SK-N-SH (cell line): ENCODE data around the gene CXCR5. TPM values are rescaled to one million over a fixed set of nuclear protein-coding genes. Genes with fewer than 3 reads are reported as not detected.

Experiments
- CTCF ChIA-PET: fragments of 300-600, 350-600 bp; formaldehyde crosslinking; extraction: SDS; loops from one replicate; lab custom pipeline; 2021; lab: Yijun Ruan, JAX
- POLR2A ChIA-PET: fragments of 350-600 bp; sonication (Branson Sonifier 250); formaldehyde crosslinking; extraction: SDS; loops from one replicate; lab custom pipeline; 2020; ENCODE audit warnings: antibody characterized with exemption, inconsistent platforms; lab: Yijun Ruan, JAX
- DNase-seq: peaks from one replicate; pipeline ENCODE4 v3.0.0; 2012
- H2AFZ ChIP-seq: fragments of 200-600 bp; sonication (generic); 2 replicates; pipeline ENCODE4 v1.8.1; 2016; ENCODE audit warnings: antibody characterized with exemption, mild to moderate bottlenecking, low read depth
- H3F3A ChIP-seq: fragments of 200-600 bp; sonication (generic); replicated peaks from 2 replicates; pipeline ENCODE3; 2016; ENCODE audit warnings: antibody characterized with exemption, mild to moderate bottlenecking; ENCODE audit not compliant: insufficient read depth
- H3K27ac ChIP-seq, 2 experiments: fragments of 200-500 bp in 1 of 2; fragments of 200-600 bp in 1 of 2; sonication (Bioruptor generic) in 1 of 2; sonication (generic), shearing (Covaris generic) in 1 of 2; 2 replicates each; pipeline versions ENCODE4 v1.5.1 to v1.6.1; 2014 to 2016; ENCODE audit warnings: low read depth in 2 of 2, inconsistent platforms in 1 of 2, low read length in 1 of 2, mild to moderate bottlenecking in 1 of 2, mixed read lengths in 1 of 2
- H3K27me3 ChIP-seq: fragments of 200-600 bp; sonication (generic), shearing (Covaris generic); 2 replicates; pipeline ENCODE4 v1.6.1; 2016; ENCODE audit warnings: mixed run types; ENCODE audit not compliant: insufficient read depth
- H3K36me3 ChIP-seq, 2 experiments: fragments of 200-500 bp in 1 of 2; fragments of 200-600 bp in 1 of 2; sonication (Bioruptor generic) in 1 of 2; sonication (generic) in 1 of 2; replicated peaks in 1 of 2; 2 replicates each; pipeline versions ENCODE3 to v1.5.1; 2014 to 2016; ENCODE audit warnings: low read length in 1 of 2, mild to moderate bottlenecking in 1 of 2; ENCODE audit not compliant: insufficient read depth in 2 of 2, control insufficient read depth in 1 of 2
- H3K4me1 ChIP-seq, 2 experiments: fragments of 200-500 bp in 1 of 2; fragments of 200-600 bp in 1 of 2; sonication (Bioruptor generic) in 1 of 2; sonication (generic), shearing (Covaris generic) in 1 of 2; 2 replicates each; pipeline versions ENCODE4 v1.5.1 to v1.6.1; 2014 to 2016; ENCODE audit warnings: low read depth in 1 of 2, low read length in 1 of 2, mixed run types in 1 of 2; ENCODE audit not compliant: insufficient read depth in 2 of 2, control insufficient read depth in 1 of 2
- H3K4me2 ChIP-seq: fragments of 200-600 bp; sonication (generic), shearing (Covaris generic); 2 replicates; pipeline ENCODE4 v1.6.1; 2017; ENCODE audit warnings: mixed run types
- H3K4me3 ChIP-seq, 2 experiments: fragments of 200-500 bp in 1 of 2; fragments of 200-600 bp in 1 of 2; sonication (Bioruptor generic) in 1 of 2; sonication (generic), shearing (Covaris generic) in 1 of 2; 2 replicates each; pipeline versions ENCODE4 v1.5.1 to v1.8.1; 2014 to 2016; ENCODE audit warnings: low read depth in 2 of 2, inconsistent platforms in 1 of 2, low read length in 1 of 2, mild to moderate bottlenecking in 1 of 2, mixed read lengths in 1 of 2, moderate library complexity in 1 of 2
- H3K79me2 ChIP-seq: fragments of 200-600 bp; sonication (generic); 2 replicates; pipeline ENCODE4 v1.8.1; 2017; ENCODE audit warnings: mild to moderate bottlenecking; ENCODE audit not compliant: insufficient read depth
- H3K9ac ChIP-seq: fragments of 200-600 bp; sonication (generic); 2 replicates; pipeline ENCODE4 v1.6.1; 2017; ENCODE audit warnings: mixed run types
- H3K9me2 ChIP-seq: fragments of 200-600 bp; sonication (generic); 2 replicates; pipeline ENCODE4 v1.6.1; 2017; ENCODE audit warnings: mixed run types
- H3K9me3 ChIP-seq: fragments of 200-600 bp; sonication (generic); 2 replicates; pipeline ENCODE4 v1.6.1; 2017; ENCODE audit warnings: mixed run types, mild to moderate bottlenecking, moderate library complexity
- H4K20me1 ChIP-seq: fragments of 200-600 bp; sonication (generic); 2 replicates; pipeline ENCODE4 v1.6.1; 2017; ENCODE audit warnings: mild to moderate bottlenecking, mixed run types; ENCODE audit not compliant: insufficient read depth
- CTCF ChIP-seq: fragments of 200-600 bp; sonication (generic); IDR thresholded peaks from 2 replicates; pipeline ENCODE4 v1.6.1; 2017; ENCODE audit warnings: antibody characterized with exemption, mild to moderate bottlenecking, moderate library complexity
- ELF1 ChIP-seq: IDR thresholded peaks from 2 replicates; pipeline ENCODE4 v1.4.0; 2012
- FOSL2 ChIP-seq: IDR thresholded peaks from 2 replicates; pipeline ENCODE4 v1.4.0; 2012; ENCODE audit warnings: low read depth, mild to moderate bottlenecking, moderate library complexity, borderline replicate concordance
- JUND ChIP-seq: IDR thresholded peaks from 2 replicates; pipeline ENCODE4 v1.4.0; 2012
- MEF2A ChIP-seq: IDR thresholded peaks from 2 replicates; pipeline ENCODE4 v1.4.0; 2012; ENCODE audit warnings: low read depth, borderline replicate concordance
- MXI1 ChIP-seq: IDR thresholded peaks from 2 replicates; pipeline ENCODE4 v1.6.1; 2012; ENCODE audit warnings: mild to moderate bottlenecking, low read depth, low read length, improper control_type of control experiment
- NFIC ChIP-seq: IDR thresholded peaks from 2 replicates; pipeline ENCODE4 v1.4.0; 2012; ENCODE audit warnings: borderline replicate concordance
- PBX3 ChIP-seq: IDR thresholded peaks from 2 replicates; pipeline ENCODE4; 2012
- RFX5 ChIP-seq: IDR thresholded peaks from 2 replicates; pipeline ENCODE4 v1.6.1; 2012; ENCODE audit warnings: mild to moderate bottlenecking, improper control_type of control experiment, low read length
- TEAD4 ChIP-seq: IDR thresholded peaks from 2 replicates; pipeline ENCODE4 v1.4.0; 2012; ENCODE audit warnings: mild to moderate bottlenecking, borderline replicate concordance; ENCODE audit not compliant: insufficient read depth
- USF1 ChIP-seq: IDR thresholded peaks from 2 replicates; pipeline ENCODE4 v1.4.0; 2012; ENCODE audit warnings: low read depth, borderline replicate concordance
- USF2 ChIP-seq: fragments of 150-350 bp; IDR thresholded peaks from 2 replicates; pipeline ENCODE4 v1.6.1; 2017; ENCODE audit warnings: antibody characterized with exemption, low read length, low read depth, borderline replicate concordance
- YY1 ChIP-seq: IDR thresholded peaks from 2 replicates; pipeline ENCODE4 v1.4.0; 2012; ENCODE audit warnings: low read depth, mild to moderate bottlenecking
- WGBS: methylation state at CpG from one replicate; pipeline ENCODE4 v1.1.6; 2017; ENCODE audit warnings: low lambda C conversion rate; 5-methylcytosine and 5-hydroxymethylcytosine counted together
- polyA plus RNA-seq, 3 experiments: library from polyadenylated mRNA; depleted of rRNA; stranded (reverse); fragments of >200 nt; gene quantifications; 2 replicates each; pipeline ENCODE4 v1.2.3, GENCODE V29; 2012

The CXCR5 gene
- polyA plus RNA-seq, 1 of the 3 experiments (the other 2 are of a cell fraction), result 0.02 TPM

- no peak for TF ChIP-seq NFIC
Measured at GRCh38 chr11:118877487-118878162, 6.1 kb upstream of the CXCR5 start (continued).

DNA sequence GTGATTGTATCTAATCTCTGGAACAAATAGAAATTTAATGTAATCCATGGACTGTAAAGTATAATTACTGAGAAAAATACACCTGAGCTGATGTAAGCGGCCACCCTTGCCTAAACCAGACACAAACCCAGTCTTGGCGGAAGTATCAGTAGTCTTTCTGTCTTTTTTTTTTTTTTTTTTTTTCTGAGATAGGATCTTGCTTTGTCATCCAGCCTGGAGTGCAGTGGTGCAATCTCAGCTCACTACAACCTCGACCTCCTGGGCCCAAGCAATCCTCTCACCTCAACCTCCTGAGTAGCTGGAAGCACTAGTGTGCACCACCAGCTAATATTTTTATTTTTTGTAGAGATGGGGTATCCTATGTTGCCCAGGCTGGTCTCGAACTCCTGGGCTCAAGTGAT, 5.5 kb upstream of the CXCR5 start:
- Histone ChIP-seq H3K9me2 (no peaks in the 10 kb centered on the region), H3K36me3 (no peaks in the 10 kb centered on the region), H3K4me3 (no peak overlapping the region), H3F3A (peaks cover 3% of the 10 kb centered on the region), H4K20me1 (no peaks in the 10 kb centered on the region)
- POLR2A ChIA-PET, result interaction anchor here (0.7 kb wide), 1 partner anchor 8 kb away, joined by 3 read pairs; no protein-coding TSS in a partner anchor
- DNase-seq, result no peak
- TF ChIP-seq ELF1, result no peak
- no peak for TF ChIP-seq FOSL2
- no peak for TF ChIP-seq MXI1
- TF ChIP-seq, all 33 proteins: peak for 0
- Histone ChIP-seq H3K4me1 (no peaks in the 10 kb centered on the region), H3K4me2 (no peak overlapping the region), H3K9me3 (no peaks in the 10 kb centered on the region), H3K79me2 (no peaks in the 10 kb centered on the region), H3K27ac (no peak overlapping the region), H3K27me3 (no peaks in the 10 kb centered on the region), H3K9ac (no peak overlapping the region), H2AFZ (no peak overlapping the region)
- 63% methylated on average over 4 of the region's 4 CpGs for WGBS
- CTCF ChIA-PET, result interaction anchor here (0.8 to 1.0 kb wide), 2 partner anchors 10 to 88 kb away, joined by 3 to 4 read pairs; no protein-coding TSS in a partner anchor

GRCh38 chr11:118881228-118881627, 2.5 kb upstream of the CXCR5 start:
- no peaks in the 10 kb centered on the region for H3K36me3 ChIP-seq
- WGBS, result 57% methylated on average over 3 of the region's 3 CpGs
- no peaks in the 10 kb centered on the region for H3K4me1 ChIP-seq
- no peaks in the 10 kb centered on the region for H3K27me3 ChIP-seq
- ChIA-PET POLR2A (no interaction called here), CTCF (no interaction called here)
- H3K4me3 ChIP-seq, result no peak overlapping the region
- H3K79me2 ChIP-seq, result no peaks in the 10 kb centered on the region
- peak overlapping the region; percentile 71; the same call in 1 of the 2 replicates for H2AFZ ChIP-seq
- no peaks in the 10 kb centered on the region for H3K9me3 ChIP-seq
- no peak for DNase-seq
- TF ChIP-seq ELF1 (no peak), USF1 (no peak), USF2 (no peak), PBX3 (no peak), FOSL2 (no peak), CTCF (no peak), RFX5 (no peak), YY1 (no peak), MEF2A (no peak), TEAD4 (no peak), JUND (no peak)
- peaks cover 18% of the 10 kb centered on the region for H3F3A ChIP-seq
- no peak overlapping the region for H3K4me2 ChIP-seq
- H3K9me2 ChIP-seq, result no peaks in the 10 kb centered on the region
- H4K20me1 ChIP-seq, result no peaks in the 10 kb centered on the region
- H3K9ac ChIP-seq, result no peak overlapping the region
- peak overlapping the region in 1 of 2 experiments; percentile 13; a peak in 1 of 4 replicates for H3K27ac ChIP-seq
